Neural cell (in vitro differentiated cells): ENCODE results near the gene DUSP7.

Experiments used
- EP300 ChIP-seq: fragments of 450-650 bp; conservative IDR thresholded peaks from 2 replicates; pipeline ENCODE4 v1.6.1; 2014; ENCODE audit warnings: antibody characterized with exemption, mild to moderate bottlenecking, moderate library complexity; ENCODE audit not compliant: poor library complexity, severe bottlenecking
- EZH2 ChIP-seq: fragments of 200-600, 300-800 bp; shearing (Covaris generic), sonication (generic); IDR thresholded peaks from 2 replicates; pipeline ENCODE4 v1.6.1; 2014; ENCODE audit warnings: antibody characterized with exemption, low read length, borderline replicate concordance, mild to moderate bottlenecking; ENCODE audit not compliant: insufficient read depth, poor library complexity, severe bottlenecking
- MXI1 ChIP-seq: fragments of 450-650 bp; conservative IDR thresholded peaks from 2 replicates; pipeline ENCODE4 v1.6.1; 2014; ENCODE audit warnings: antibody characterized with exemption, mild to moderate bottlenecking; ENCODE audit not compliant: poor library complexity, severe bottlenecking
- POLR2AphosphoS5 ChIP-seq: IDR thresholded peaks from 2 replicates; pipeline ENCODE4 v1.6.1; 2012
- RAD21 ChIP-seq: fragments of 450-650 bp; conservative IDR thresholded peaks from 2 replicates; pipeline ENCODE4 v1.6.1; 2014; ENCODE audit warnings: antibody characterized with exemption, mild to moderate bottlenecking, moderate library complexity
- TF ChIP-seq, protein P1 (sequence below): fragments of 450-650 bp; IDR thresholded peaks from 2 replicates; pipeline ENCODE4 v1.5.1; 2014; ENCODE audit warnings: antibody characterized with exemption, mild to moderate bottlenecking, moderate library complexity; ENCODE audit not compliant: poor library complexity, severe bottlenecking
- TF ChIP-seq, protein P2 (sequence below): IDR thresholded peaks from 2 replicates; pipeline ENCODE4 v1.6.1; 2012; ENCODE audit warnings: borderline replicate concordance

DNA sequence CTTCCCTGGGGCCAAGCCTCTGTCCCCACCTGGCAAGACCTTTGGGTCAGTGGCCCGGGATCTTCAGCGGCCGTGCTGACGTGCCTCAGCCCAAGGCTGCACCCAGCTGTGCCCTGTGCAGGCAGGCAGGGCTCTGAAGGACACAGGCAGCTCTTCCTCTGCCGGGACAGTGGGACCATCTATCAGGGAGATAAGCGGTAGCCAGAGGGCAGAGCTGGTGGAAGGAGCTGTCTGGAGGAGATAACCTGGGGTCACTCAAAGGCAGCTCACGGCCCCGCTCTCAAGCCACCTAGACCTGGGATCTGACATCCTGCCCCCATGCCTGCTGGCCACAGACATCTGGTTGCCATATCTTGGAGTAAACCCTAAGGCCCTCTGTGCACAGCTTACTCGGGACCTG, 27.3 kb downstream of the DUSP7 start:
- TF ChIP-seq RAD21 (no peak), POLR2AphosphoS5 (no peak), EZH2 (no peak), MXI1 (no peak), EP300 (no peak)
- TF ChIP-seq, protein P1, sequence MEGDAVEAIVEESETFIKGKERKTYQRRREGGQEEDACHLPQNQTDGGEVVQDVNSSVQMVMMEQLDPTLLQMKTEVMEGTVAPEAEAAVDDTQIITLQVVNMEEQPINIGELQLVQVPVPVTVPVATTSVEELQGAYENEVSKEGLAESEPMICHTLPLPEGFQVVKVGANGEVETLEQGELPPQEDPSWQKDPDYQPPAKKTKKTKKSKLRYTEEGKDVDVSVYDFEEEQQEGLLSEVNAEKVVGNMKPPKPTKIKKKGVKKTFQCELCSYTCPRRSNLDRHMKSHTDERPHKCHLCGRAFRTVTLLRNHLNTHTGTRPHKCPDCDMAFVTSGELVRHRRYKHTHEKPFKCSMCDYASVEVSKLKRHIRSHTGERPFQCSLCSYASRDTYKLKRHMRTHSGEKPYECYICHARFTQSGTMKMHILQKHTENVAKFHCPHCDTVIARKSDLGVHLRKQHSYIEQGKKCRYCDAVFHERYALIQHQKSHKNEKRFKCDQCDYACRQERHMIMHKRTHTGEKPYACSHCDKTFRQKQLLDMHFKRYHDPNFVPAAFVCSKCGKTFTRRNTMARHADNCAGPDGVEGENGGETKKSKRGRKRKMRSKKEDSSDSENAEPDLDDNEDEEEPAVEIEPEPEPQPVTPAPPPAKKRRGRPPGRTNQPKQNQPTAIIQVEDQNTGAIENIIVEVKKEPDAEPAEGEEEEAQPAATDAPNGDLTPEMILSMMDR: no peak
- TF ChIP-seq, protein P2, sequence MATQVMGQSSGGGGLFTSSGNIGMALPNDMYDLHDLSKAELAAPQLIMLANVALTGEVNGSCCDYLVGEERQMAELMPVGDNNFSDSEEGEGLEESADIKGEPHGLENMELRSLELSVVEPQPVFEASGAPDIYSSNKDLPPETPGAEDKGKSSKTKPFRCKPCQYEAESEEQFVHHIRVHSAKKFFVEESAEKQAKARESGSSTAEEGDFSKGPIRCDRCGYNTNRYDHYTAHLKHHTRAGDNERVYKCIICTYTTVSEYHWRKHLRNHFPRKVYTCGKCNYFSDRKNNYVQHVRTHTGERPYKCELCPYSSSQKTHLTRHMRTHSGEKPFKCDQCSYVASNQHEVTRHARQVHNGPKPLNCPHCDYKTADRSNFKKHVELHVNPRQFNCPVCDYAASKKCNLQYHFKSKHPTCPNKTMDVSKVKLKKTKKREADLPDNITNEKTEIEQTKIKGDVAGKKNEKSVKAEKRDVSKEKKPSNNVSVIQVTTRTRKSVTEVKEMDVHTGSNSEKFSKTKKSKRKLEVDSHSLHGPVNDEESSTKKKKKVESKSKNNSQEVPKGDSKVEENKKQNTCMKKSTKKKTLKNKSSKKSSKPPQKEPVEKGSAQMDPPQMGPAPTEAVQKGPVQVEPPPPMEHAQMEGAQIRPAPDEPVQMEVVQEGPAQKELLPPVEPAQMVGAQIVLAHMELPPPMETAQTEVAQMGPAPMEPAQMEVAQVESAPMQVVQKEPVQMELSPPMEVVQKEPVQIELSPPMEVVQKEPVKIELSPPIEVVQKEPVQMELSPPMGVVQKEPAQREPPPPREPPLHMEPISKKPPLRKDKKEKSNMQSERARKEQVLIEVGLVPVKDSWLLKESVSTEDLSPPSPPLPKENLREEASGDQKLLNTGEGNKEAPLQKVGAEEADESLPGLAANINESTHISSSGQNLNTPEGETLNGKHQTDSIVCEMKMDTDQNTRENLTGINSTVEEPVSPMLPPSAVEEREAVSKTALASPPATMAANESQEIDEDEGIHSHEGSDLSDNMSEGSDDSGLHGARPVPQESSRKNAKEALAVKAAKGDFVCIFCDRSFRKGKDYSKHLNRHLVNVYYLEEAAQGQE: no peak
